ENCODE data around the gene NOC4L. TPM values are rescaled to one million over a fixed set of nuclear protein-coding genes. Genes with fewer than 3 reads are reported as not detected.

The NOC4L gene
- total RNA-seq, 1 donor from 2014 or later = 16.5 TPM

GRCh38 chr12:132150780-132151144 lies 6.5 kb downstream of the NOC4L start:
- no peak for FAIRE-seq
- no peak overlapping the region for H3K27ac Mint-ChIP-seq (ENCODE audit: unreplicated experiment)

DNA sequence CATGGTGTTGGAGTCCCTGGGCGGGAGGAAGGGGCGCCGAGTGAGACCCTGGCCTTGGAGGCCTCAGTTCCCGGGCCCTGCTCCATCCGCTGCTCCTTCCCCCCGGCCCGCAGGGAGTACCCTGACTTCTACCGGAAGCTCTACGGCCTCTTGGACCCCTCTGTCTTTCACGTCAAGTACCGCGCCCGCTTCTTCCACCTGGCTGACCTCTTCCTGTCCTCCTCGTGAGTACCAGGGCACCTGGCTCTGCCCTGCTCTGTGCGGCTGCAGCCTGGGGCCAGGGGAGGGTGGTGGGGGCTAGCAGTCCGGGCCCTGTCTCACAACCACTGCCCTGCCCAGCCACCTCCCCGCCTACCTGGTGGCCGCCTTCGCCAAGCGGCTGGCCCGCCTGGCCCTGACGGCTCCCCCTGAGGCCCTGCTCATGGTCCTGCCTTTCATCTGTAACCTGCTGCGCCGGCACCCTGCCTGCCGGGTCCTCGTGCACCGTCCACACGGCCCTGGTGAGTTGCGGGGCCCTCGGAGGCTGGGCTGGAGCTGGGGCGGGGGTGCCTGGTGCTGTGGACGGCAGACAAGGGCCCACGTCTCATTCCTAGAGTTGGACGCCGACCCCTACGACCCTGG lies 7.0 kb downstream of the NOC4L start:
- Mint-ChIP-seq H3K4me1 (ENCODE audit: low read depth, unreplicated experiment) (no peaks in the 10 kb centered on the region), H3K36me3 (ENCODE audit: low read depth, unreplicated experiment) (no peaks in the 10 kb centered on the region), H3K27me3 (ENCODE audit: low read depth, unreplicated experiment) (no peaks in the 10 kb centered on the region), H3K27ac (ENCODE audit: unreplicated experiment) (no peak overlapping the region), H3K9me3 (ENCODE audit: unreplicated experiment) (no peaks in the 10 kb centered on the region), H3K4me3 (ENCODE audit: unreplicated experiment) (no peak overlapping the region)
- peaks cover 7% of the 10 kb centered on the region for H3K9me3 ChIP-seq (ENCODE audit: insufficient read depth, low read depth, low read length)
- H2AFZ ChIP-seq (ENCODE audit: low read depth, low read length) = no peak overlapping the region
- H3K27me3 ChIP-seq (ENCODE audit: insufficient read depth, low read length) = no peaks in the 10 kb centered on the region
- DNase-seq (ENCODE audit: low read depth) (no peak), FAIRE-seq (no peak)
- no peak overlapping the region for H3K9ac ChIP-seq (ENCODE audit: low read length)
- H4K20me1 ChIP-seq (ENCODE audit: insufficient read depth, low read length) = peaks cover 45% of the 10 kb centered on the region
- TF ChIP-seq, protein P1, sequence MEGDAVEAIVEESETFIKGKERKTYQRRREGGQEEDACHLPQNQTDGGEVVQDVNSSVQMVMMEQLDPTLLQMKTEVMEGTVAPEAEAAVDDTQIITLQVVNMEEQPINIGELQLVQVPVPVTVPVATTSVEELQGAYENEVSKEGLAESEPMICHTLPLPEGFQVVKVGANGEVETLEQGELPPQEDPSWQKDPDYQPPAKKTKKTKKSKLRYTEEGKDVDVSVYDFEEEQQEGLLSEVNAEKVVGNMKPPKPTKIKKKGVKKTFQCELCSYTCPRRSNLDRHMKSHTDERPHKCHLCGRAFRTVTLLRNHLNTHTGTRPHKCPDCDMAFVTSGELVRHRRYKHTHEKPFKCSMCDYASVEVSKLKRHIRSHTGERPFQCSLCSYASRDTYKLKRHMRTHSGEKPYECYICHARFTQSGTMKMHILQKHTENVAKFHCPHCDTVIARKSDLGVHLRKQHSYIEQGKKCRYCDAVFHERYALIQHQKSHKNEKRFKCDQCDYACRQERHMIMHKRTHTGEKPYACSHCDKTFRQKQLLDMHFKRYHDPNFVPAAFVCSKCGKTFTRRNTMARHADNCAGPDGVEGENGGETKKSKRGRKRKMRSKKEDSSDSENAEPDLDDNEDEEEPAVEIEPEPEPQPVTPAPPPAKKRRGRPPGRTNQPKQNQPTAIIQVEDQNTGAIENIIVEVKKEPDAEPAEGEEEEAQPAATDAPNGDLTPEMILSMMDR (IDR thresholded peaks at IDR 0.05; ENCODE audit: insufficient read depth, low read depth, low read length) = no peak
- no peak for TF ChIP-seq EZH2 (IDR thresholded peaks at IDR 0.05; ENCODE audit: insufficient read depth, low read length)
- no peak overlapping the region for H3K27ac ChIP-seq (ENCODE audit: low read depth, low read length)
- H3K36me3 ChIP-seq (ENCODE audit: insufficient read depth, low read length) = peaks cover 2% of the 10 kb centered on the region
- no peaks in the 10 kb centered on the region for H3K4me1 ChIP-seq (ENCODE audit: insufficient read depth, low read length)
- peaks cover 20% of the 10 kb centered on the region for H3K79me2 ChIP-seq (ENCODE audit: insufficient read depth, low read length)
- no peak overlapping the region for H3K4me3 ChIP-seq (ENCODE audit: insufficient read depth, low read depth, low read length)
- no peak overlapping the region for H3K4me2 ChIP-seq (ENCODE audit: low read length)

More at GRCh38 chr12:132150780-132151144, 6.5 kb downstream of the NOC4L start:
- DNase-seq (ENCODE audit: low read depth) = no peak
- no peaks in the 10 kb centered on the region for H3K27me3 Mint-ChIP-seq (ENCODE audit: low read depth, unreplicated experiment)
- H3K4me1 ChIP-seq (ENCODE audit: insufficient read depth, low read length) = no peaks in the 10 kb centered on the region
- H3K27me3 ChIP-seq (ENCODE audit: insufficient read depth, low read length) = no peaks in the 10 kb centered on the region
- peaks cover 25% of the 10 kb centered on the region for H3K79me2 ChIP-seq (ENCODE audit: insufficient read depth, low read length)
- H3K4me1 Mint-ChIP-seq (ENCODE audit: low read depth, unreplicated experiment) = peaks cover 3% of the 10 kb centered on the region
- no peak overlapping the region for H2AFZ ChIP-seq (ENCODE audit: low read depth, low read length)
- H3K9ac ChIP-seq (ENCODE audit: low read length) = no peak overlapping the region
- H3K4me3 Mint-ChIP-seq (ENCODE audit: unreplicated experiment) = no peak overlapping the region
- H3K36me3 ChIP-seq (ENCODE audit: insufficient read depth, low read length) = no peaks in the 10 kb centered on the region
- no peak overlapping the region for H3K4me2 ChIP-seq (ENCODE audit: low read length)
- no peaks in the 10 kb centered on the region for H3K36me3 Mint-ChIP-seq (ENCODE audit: low read depth, unreplicated experiment)
- no peaks in the 10 kb centered on the region for H3K9me3 Mint-ChIP-seq (ENCODE audit: unreplicated experiment)
- peaks cover 45% of the 10 kb centered on the region for H4K20me1 ChIP-seq (ENCODE audit: insufficient read depth, low read length)
- TF ChIP-seq EZH2 (IDR thresholded peaks at IDR 0.05; ENCODE audit: insufficient read depth, low read length) = no peak
- TF ChIP-seq, protein P1 (IDR thresholded peaks at IDR 0.05; ENCODE audit: insufficient read depth, low read depth, low read length) = no peak
- H3K9me3 ChIP-seq (ENCODE audit: insufficient read depth, low read depth, low read length) = peaks cover 2% of the 10 kb centered on the region
- H3K4me3 ChIP-seq (ENCODE audit: insufficient read depth, low read depth, low read length) = no peak overlapping the region
- no peak overlapping the region for H3K27ac ChIP-seq (ENCODE audit: low read depth, low read length)

DNA sequence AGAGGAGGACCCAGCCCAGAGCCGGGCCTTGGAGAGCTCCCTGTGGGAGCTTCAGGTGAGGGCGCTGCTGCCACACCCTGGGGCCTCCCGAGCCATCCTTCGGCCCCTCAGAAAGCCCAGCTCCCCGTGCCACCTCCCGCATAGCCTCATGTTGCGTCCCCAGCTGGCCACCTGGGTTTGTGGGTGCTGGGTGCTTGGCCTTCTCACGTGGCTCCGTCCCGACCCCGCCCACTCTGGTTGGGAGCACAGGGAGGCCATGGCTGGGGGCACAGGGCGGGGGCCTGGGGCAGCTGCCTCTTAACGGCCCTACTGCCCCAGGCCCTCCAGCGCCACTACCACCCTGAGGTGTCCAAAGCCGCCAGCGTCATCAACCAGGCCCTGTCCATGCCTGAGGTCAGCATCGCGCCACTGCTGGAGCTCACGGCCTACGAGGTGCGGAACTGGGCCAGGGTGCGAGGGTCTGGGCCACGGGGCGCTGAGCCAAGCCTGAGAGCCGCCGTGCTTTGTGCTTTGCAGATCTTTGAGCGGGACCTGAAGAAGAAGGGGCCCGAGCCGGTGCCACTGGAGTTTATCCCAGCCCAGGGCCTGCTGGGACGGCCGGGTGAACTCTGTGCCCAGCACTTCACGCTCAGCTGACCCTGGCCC lies 7.6 kb downstream of the NOC4L start:
- Histone ChIP-seq H3K79me2 (ENCODE audit: insufficient read depth, low read length) (peaks cover 15% of the 10 kb centered on the region), H3K4me1 (ENCODE audit: insufficient read depth, low read length) (no peaks in the 10 kb centered on the region), H3K4me3 (ENCODE audit: insufficient read depth, low read depth, low read length) (no peak overlapping the region), H3K27ac (ENCODE audit: low read depth, low read length) (no peak overlapping the region), H2AFZ (ENCODE audit: low read depth, low read length) (no peak overlapping the region), H3K9ac (ENCODE audit: low read length) (no peak overlapping the region), H3K9me3 (ENCODE audit: insufficient read depth, low read depth, low read length) (peaks cover 14% of the 10 kb centered on the region), H3K27me3 (ENCODE audit: insufficient read depth, low read length) (no peaks in the 10 kb centered on the region), H3K36me3 (ENCODE audit: insufficient read depth, low read length) (peaks cover 8% of the 10 kb centered on the region), H3K4me2 (ENCODE audit: low read length) (no peak overlapping the region), H4K20me1 (ENCODE audit: insufficient read depth, low read length) (peaks cover 45% of the 10 kb centered on the region)
- no peaks in the 10 kb centered on the region for H3K9me3 Mint-ChIP-seq (ENCODE audit: unreplicated experiment)
- H3K27me3 Mint-ChIP-seq (ENCODE audit: low read depth, unreplicated experiment) = no peaks in the 10 kb centered on the region
- FAIRE-seq (no peak), DNase-seq (ENCODE audit: low read depth) (no peak)
- TF ChIP-seq, protein P1 (IDR thresholded peaks at IDR 0.05; ENCODE audit: insufficient read depth, low read depth, low read length) = no peak
- no peak for TF ChIP-seq EZH2 (IDR thresholded peaks at IDR 0.05; ENCODE audit: insufficient read depth, low read length)
- no peaks in the 10 kb centered on the region for H3K36me3 Mint-ChIP-seq (ENCODE audit: low read depth, unreplicated experiment)
- no peak overlapping the region for H3K27ac Mint-ChIP-seq (ENCODE audit: unreplicated experiment)
- H3K4me3 Mint-ChIP-seq (ENCODE audit: unreplicated experiment) = no peak overlapping the region
- no peaks in the 10 kb centered on the region for H3K4me1 Mint-ChIP-seq (ENCODE audit: low read depth, unreplicated experiment)
